MM.1S (cell line): ENCODE results near the gene MED7.

Source experiments
- DNase-seq: peaks from one replicate; pipeline ENCODE4 v3.0.0-alpha.2; 2015
- H2AFZ ChIP-seq: fragments of 300-600 bp; sonication (generic); 2 replicates; pipeline ENCODE4 v1.6.0; 2016; ENCODE audit warnings: antibody characterized with exemption, low read length
- H3F3A ChIP-seq: fragments of 300-600 bp; sonication (generic); 2 replicates; pipeline ENCODE4 v1.6.1; 2016; ENCODE audit warnings: mild to moderate bottlenecking, antibody characterized with exemption, low read length, moderate library complexity, mixed read lengths; ENCODE audit not compliant: insufficient read depth
- H3K27ac ChIP-seq: fragments of 300-600 bp; sonication (generic); 2 replicates; pipeline ENCODE4 v1.5.1; 2016; ENCODE audit warnings: mild to moderate bottlenecking, low read length
- H3K27me3 ChIP-seq: fragments of 300-600 bp; sonication (generic); replicated peaks from 2 replicates; pipeline ENCODE4 v1.6.0; 2016; ENCODE audit warnings: low read length; ENCODE audit not compliant: insufficient read depth
- H3K36me3 ChIP-seq: fragments of 300-600 bp; sonication (generic); replicated peaks from 2 replicates; pipeline ENCODE4 v1.6.1; 2016; ENCODE audit warnings: mild to moderate bottlenecking, low read length, mixed read lengths; ENCODE audit not compliant: insufficient read depth
- H3K4me1 ChIP-seq: fragments of 300-600 bp; sonication (generic); 2 replicates; pipeline ENCODE4 v1.6.1; 2016; ENCODE audit warnings: low read length, mixed read lengths
- H3K4me2 ChIP-seq: fragments of 300-600 bp; sonication (generic); 2 replicates; pipeline ENCODE4 v1.6.0; 2016; ENCODE audit warnings: low read depth, low read length
- H3K4me3 ChIP-seq: fragments of 300-600 bp; sonication (generic); 2 replicates; pipeline ENCODE4 v1.5.1; 2016; ENCODE audit warnings: low read length, mixed read lengths
- H3K79me2 ChIP-seq: fragments of 300-600 bp; sonication (generic); 2 replicates; pipeline ENCODE4 v1.6.1; 2016; ENCODE audit warnings: mixed run types, low read length, mixed read lengths
- H3K9ac ChIP-seq: fragments of 300-600 bp; sonication (generic); 2 replicates; pipeline ENCODE4 v1.6.1; 2016; ENCODE audit warnings: low read length, mixed read lengths
- H3K9me2 ChIP-seq: fragments of 300-600 bp; sonication (generic); replicated peaks from 2 replicates; pipeline ENCODE4 v1.6.1; 2016; ENCODE audit warnings: mild to moderate bottlenecking, low read length, mixed read lengths; ENCODE audit not compliant: insufficient read depth
- H3K9me3 ChIP-seq: fragments of 300-600 bp; sonication (generic); replicated peaks from 2 replicates; pipeline ENCODE4 v1.6.1; 2016; ENCODE audit warnings: mild to moderate bottlenecking, low read length, mixed read lengths; ENCODE audit not compliant: insufficient read depth
- H4K20me1 ChIP-seq: fragments of 300-600 bp; sonication (generic); 2 replicates; pipeline ENCODE4 v1.6.1; 2016; ENCODE audit warnings: mild to moderate bottlenecking, low read length, moderate library complexity, mixed read lengths; ENCODE audit not compliant: insufficient read depth
- EZH2 ChIP-seq: fragments of 300-600 bp; sonication (generic); optimal IDR thresholded peaks from 2 replicates; pipeline ENCODE3; 2017; ENCODE audit warnings: low read depth, mild to moderate bottlenecking, antibody characterized with exemption, low read length, mixed read lengths
- EZH2phosphoT487 ChIP-seq: fragments of 300-600 bp; sonication (generic); IDR thresholded peaks from 2 replicates; pipeline ENCODE4 v1.6.1; 2018; ENCODE audit warnings: antibody characterized with exemption, low read length
- TF ChIP-seq, protein P1 (sequence below): fragments of 300-600 bp; sonication (generic); IDR thresholded peaks from 2 replicates; pipeline ENCODE4 v1.5.1; 2016; ENCODE audit warnings: antibody characterized with exemption, low read length, mixed read lengths

MED7 gene

DNA sequence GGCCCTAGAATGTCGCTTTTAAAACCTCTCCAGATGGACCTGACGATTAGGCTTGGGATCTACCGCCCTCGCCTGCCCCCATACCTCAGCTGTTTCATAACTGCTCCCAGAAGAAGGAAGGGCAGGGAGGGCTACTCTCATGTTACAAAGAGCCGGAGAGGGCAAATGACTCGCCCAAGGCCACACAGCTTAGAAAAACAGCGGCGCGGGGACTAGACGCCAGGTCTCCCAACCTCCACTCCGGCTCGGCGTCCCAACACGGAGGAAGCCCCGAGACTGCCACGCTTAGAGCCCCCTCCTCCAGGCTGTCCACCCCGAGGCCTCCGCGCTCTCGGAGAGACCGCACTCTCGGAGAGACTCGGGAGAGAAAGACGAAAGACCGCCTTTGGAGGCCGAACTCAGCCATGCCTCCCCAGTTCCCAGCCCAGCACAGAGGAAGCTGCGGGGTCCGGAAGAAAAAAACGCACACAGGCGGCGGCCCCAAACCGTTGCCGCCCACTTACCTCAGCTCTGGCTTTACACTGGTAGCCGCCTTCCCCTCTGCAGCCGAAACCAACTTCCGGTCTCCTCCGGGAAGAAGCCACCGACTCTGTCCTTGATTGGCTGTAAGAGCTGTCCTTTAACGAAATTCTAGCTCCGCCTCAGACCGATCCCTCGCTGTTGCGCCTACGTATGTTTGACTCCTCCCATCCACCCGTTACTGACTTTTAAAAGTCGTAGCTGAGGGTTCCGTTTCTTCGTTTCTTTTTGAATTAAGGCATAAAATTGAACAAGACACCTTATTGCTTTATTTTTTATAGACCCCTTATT, at the start of gene MED7:
Gene MED7, minus strand, starts transcription at position 549 of the 810 bp plus-strand sequence. CDS start 3,434 bp downstream, outside the sequence.
- peaks cover 8% of the 10 kb centered on the region for H3K4me1 ChIP-seq
- peak within 1 kb of the TSS; percentile 78 for H3K4me2 ChIP-seq
- H2AFZ ChIP-seq: peak within 1 kb of the TSS; percentile 88
- no peaks in the 10 kb centered on the region; the same call in 1 of the 2 replicates for H3K36me3 ChIP-seq
- H3K4me3 ChIP-seq: peak within 1 kb of the TSS; percentile 88
- H3K9me3 ChIP-seq: no peaks in the 10 kb centered on the region
- peak; percentile 99 for DNase-seq
- TF ChIP-seq EZH2 (no peak), EZH2phosphoT487 (no peak)
- TF ChIP-seq, protein P1, sequence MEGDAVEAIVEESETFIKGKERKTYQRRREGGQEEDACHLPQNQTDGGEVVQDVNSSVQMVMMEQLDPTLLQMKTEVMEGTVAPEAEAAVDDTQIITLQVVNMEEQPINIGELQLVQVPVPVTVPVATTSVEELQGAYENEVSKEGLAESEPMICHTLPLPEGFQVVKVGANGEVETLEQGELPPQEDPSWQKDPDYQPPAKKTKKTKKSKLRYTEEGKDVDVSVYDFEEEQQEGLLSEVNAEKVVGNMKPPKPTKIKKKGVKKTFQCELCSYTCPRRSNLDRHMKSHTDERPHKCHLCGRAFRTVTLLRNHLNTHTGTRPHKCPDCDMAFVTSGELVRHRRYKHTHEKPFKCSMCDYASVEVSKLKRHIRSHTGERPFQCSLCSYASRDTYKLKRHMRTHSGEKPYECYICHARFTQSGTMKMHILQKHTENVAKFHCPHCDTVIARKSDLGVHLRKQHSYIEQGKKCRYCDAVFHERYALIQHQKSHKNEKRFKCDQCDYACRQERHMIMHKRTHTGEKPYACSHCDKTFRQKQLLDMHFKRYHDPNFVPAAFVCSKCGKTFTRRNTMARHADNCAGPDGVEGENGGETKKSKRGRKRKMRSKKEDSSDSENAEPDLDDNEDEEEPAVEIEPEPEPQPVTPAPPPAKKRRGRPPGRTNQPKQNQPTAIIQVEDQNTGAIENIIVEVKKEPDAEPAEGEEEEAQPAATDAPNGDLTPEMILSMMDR: no peak
- H4K20me1 ChIP-seq: no peaks in the 10 kb centered on the region
- peaks cover 48% of the 10 kb centered on the region for H3K79me2 ChIP-seq
- H3K27ac ChIP-seq: peak within 1 kb of the TSS; percentile 59; the same call in 1 of the 2 replicates
- peak within 1 kb of the TSS; percentile 92 for H3K9ac ChIP-seq
- H3K9me2 ChIP-seq: no peaks in the 10 kb centered on the region
- no peaks in the 10 kb centered on the region for H3K27me3 ChIP-seq
- H3F3A ChIP-seq: no peaks in the 10 kb centered on the region; the same call in 1 of the 2 replicates

DNA sequence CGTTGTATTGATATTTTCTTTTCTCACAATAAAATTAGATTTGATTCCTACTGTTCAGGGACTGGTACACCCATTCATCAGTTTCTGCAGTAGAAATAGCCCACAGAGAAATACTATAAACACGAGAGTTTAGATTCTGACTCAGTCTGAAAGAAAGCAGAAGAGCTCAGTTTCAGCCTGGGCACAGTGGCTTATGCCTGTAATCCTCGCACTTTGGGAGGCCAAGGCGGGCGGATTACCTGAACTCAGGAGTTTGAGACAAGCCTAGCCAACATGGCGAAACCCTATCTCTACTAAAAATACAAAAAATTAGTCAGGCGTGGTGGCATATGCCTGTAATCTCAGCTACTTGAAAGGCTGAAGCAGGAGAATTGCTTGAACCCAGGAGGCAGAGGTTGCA, 46.6 kb upstream of the MED7 start:
- no peaks in the 10 kb centered on the region for H3F3A ChIP-seq
- no peak for DNase-seq
- TF ChIP-seq EZH2phosphoT487 (no peak), EZH2 (no peak)
- TF ChIP-seq, protein P1: no peak
- no peak overlapping the region for H3K4me3 ChIP-seq
- no peaks in the 10 kb centered on the region for H3K27me3 ChIP-seq
- H3K9me2 ChIP-seq: no peaks in the 10 kb centered on the region
- no peaks in the 10 kb centered on the region for H3K79me2 ChIP-seq
- no peaks in the 10 kb centered on the region for H3K36me3 ChIP-seq
- H3K4me2 ChIP-seq: no peak overlapping the region
- H3K27ac ChIP-seq: no peak overlapping the region
- no peaks in the 10 kb centered on the region for H3K9me3 ChIP-seq
- H2AFZ ChIP-seq: no peak overlapping the region
- no peaks in the 10 kb centered on the region for H3K4me1 ChIP-seq
- H3K9ac ChIP-seq: no peak overlapping the region
- H4K20me1 ChIP-seq: no peaks in the 10 kb centered on the region

- Histone ChIP-seq H3K4me1 (no peaks in the 10 kb centered on the region), H4K20me1 (no peaks in the 10 kb centered on the region), H3K4me3 (no peak overlapping the region), H3K9me2 (no peaks in the 10 kb centered on the region), H3K27ac (no peak overlapping the region), H3F3A (no peaks in the 10 kb centered on the region), H3K79me2 (no peaks in the 10 kb centered on the region), H3K4me2 (no peak overlapping the region), H3K9ac (no peak overlapping the region), H3K9me3 (no peaks in the 10 kb centered on the region), H3K36me3 (no peaks in the 10 kb centered on the region), H3K27me3 (no peaks in the 10 kb centered on the region), H2AFZ (no peak overlapping the region)
- TF ChIP-seq EZH2 (no peak), EZH2phosphoT487 (no peak)
- TF ChIP-seq, protein P1: no peak
- no peak for DNase-seq
Observed at GRCh38 chr5:157188270-157188669, 45.6 kb upstream of the MED7 start.
